Endothelial cell (in vitro differentiated cells): ENCODE data around the gene PNCK. TPM values are rescaled to one million over a fixed set of nuclear protein-coding genes. Genes with fewer than 3 reads are reported as not detected.

Experiments
- DNase-seq: peaks from one replicate; pipeline ENCODE4 v3.0.0; 2021; ENCODE audit warnings: low spot score
- H3K27ac Mint-ChIP-seq: one replicate; pipeline ENCODE4 v1.8.0; 2021; ENCODE audit warnings: mixed read lengths, inconsistent platforms; ENCODE audit not compliant: unreplicated experiment
- H3K27me3 Mint-ChIP-seq: one replicate; pipeline ENCODE4 v1.8.0; 2021; ENCODE audit warnings: mild to moderate bottlenecking, moderate library complexity, mixed read lengths, inconsistent platforms; ENCODE audit not compliant: unreplicated experiment
- H3K36me3 Mint-ChIP-seq: one replicate; pipeline ENCODE4 v1.8.0; 2021; ENCODE audit warnings: mild to moderate bottlenecking, low read depth, mixed read lengths, inconsistent platforms; ENCODE audit not compliant: unreplicated experiment
- H3K4me1 Mint-ChIP-seq: one replicate; pipeline ENCODE4 v1.8.0; 2021; ENCODE audit warnings: mild to moderate bottlenecking, mixed read lengths, inconsistent platforms; ENCODE audit not compliant: unreplicated experiment
- H3K4me3 Mint-ChIP-seq: one replicate; pipeline ENCODE4 v1.8.0; 2021; ENCODE audit warnings: mild to moderate bottlenecking, mixed read lengths, inconsistent platforms; ENCODE audit not compliant: unreplicated experiment
- H3K9me3 Mint-ChIP-seq: one replicate; pipeline ENCODE4 v1.8.0; 2021; ENCODE audit warnings: mixed read lengths, inconsistent platforms; ENCODE audit not compliant: unreplicated experiment
- total RNA-seq: library from RNA; stranded (reverse); fragmentation: NEBNext Ultra II Directional; extraction: Animal tissue kit (Norgen Biotek cat#: 25700); gene quantifications from one replicate; pipeline ENCODE4 v1.2.1, GENCODE V29; 2021; ENCODE audit not compliant: unreplicated experiment
- TF ChIP-seq, protein P1 (sequence below): fragments of 200-600 bp; sonication (generic); IDR thresholded peaks from one replicate; pipeline ENCODE4 v1.5.0; 2021; ENCODE audit warnings: antibody characterized with exemption; ENCODE audit not compliant: unreplicated experiment

Gene PNCK
- total RNA-seq, 1 donor from 2014 or later = 0.41 TPM

GRCh38 chrX:153621949-153622598, 51.5 kb downstream of the PNCK start:
- TF ChIP-seq, protein P1, sequence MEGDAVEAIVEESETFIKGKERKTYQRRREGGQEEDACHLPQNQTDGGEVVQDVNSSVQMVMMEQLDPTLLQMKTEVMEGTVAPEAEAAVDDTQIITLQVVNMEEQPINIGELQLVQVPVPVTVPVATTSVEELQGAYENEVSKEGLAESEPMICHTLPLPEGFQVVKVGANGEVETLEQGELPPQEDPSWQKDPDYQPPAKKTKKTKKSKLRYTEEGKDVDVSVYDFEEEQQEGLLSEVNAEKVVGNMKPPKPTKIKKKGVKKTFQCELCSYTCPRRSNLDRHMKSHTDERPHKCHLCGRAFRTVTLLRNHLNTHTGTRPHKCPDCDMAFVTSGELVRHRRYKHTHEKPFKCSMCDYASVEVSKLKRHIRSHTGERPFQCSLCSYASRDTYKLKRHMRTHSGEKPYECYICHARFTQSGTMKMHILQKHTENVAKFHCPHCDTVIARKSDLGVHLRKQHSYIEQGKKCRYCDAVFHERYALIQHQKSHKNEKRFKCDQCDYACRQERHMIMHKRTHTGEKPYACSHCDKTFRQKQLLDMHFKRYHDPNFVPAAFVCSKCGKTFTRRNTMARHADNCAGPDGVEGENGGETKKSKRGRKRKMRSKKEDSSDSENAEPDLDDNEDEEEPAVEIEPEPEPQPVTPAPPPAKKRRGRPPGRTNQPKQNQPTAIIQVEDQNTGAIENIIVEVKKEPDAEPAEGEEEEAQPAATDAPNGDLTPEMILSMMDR = no peak
- no peaks in the 10 kb centered on the region for H3K4me1 Mint-ChIP-seq
- no peak for DNase-seq
- no peak overlapping the region for H3K27ac Mint-ChIP-seq
- no peaks in the 10 kb centered on the region for H3K36me3 Mint-ChIP-seq
- H3K27me3 Mint-ChIP-seq = no peaks in the 10 kb centered on the region
- no peak overlapping the region for H3K4me3 Mint-ChIP-seq
- H3K9me3 Mint-ChIP-seq = no peaks in the 10 kb centered on the region

GRCh38 chrX:153620576-153620975, 53.0 kb downstream of the PNCK start:
- Mint-ChIP-seq H3K4me3 (no peak overlapping the region), H3K27me3 (no peaks in the 10 kb centered on the region), H3K36me3 (no peaks in the 10 kb centered on the region), H3K9me3 (no peaks in the 10 kb centered on the region), H3K27ac (no peak overlapping the region), H3K4me1 (no peaks in the 10 kb centered on the region)
- DNase-seq = no peak
- TF ChIP-seq, protein P1 = no peak

Other genes starting within 250 kb of the PNCK start
- gene TREX2, start 227.8 kb downstream of the PNCK start, total RNA-seq = 1.5 TPM
- gene HAUS7, start 203.2 kb downstream of the PNCK start, total RNA-seq = 27.7 TPM
- 393 TPM for gene BGN, start 178.8 kb downstream of the PNCK start, total RNA-seq
- gene ATP2B3, start 156.2 kb downstream of the PNCK start, total RNA-seq = 0.10 TPM
- 15.3 TPM for gene CCNQ, start 74.7 kb downstream of the PNCK start, total RNA-seq
- gene DUSP9, start 26.6 kb downstream of the PNCK start, total RNA-seq = not detected
- 7.9 TPM for gene SLC6A8, start 14.1 kb upstream of the PNCK start, total RNA-seq
- 282 TPM for gene BCAP31, start 50.6 kb upstream of the PNCK start, total RNA-seq
- gene ABCD1, start 51.0 kb upstream of the PNCK start, total RNA-seq = 19.5 TPM
- gene PLXNB3, start 90.4 kb upstream of the PNCK start, total RNA-seq = 11.2 TPM
- 0.18 TPM for gene SRPK3, start 107.2 kb upstream of the PNCK start, total RNA-seq
- 43.3 TPM for gene IDH3G, start 120.6 kb upstream of the PNCK start, total RNA-seq
- 243 TPM for gene SSR4, start 120.9 kb upstream of the PNCK start, total RNA-seq
- 2.6 TPM for gene PDZD4, start 156.7 kb upstream of the PNCK start, total RNA-seq
- gene L1CAM, start 212.4 kb upstream of the PNCK start, total RNA-seq = 0.31 TPM
- 0.77 TPM for gene AVPR2, start 230.9 kb upstream of the PNCK start, total RNA-seq